Liver (tissue), 9 donors: ENCODE results near the gene MAN2B1. TPM values are rescaled to one million over a fixed set of nuclear protein-coding genes. Genes with fewer than 3 reads are reported as not detected.

Experiments
- DNase-seq: peaks from one replicate; pipeline ENCODE4 v3.0.0-alpha.2; 2017; ENCODE audit warnings: low spot score
- H3K27ac ChIP-seq, 2 donors: one replicate each; pipeline ENCODE4 v1.7.0; 2013; ENCODE audit warnings: inconsistent platforms in 2 of 2, low read length in 2 of 2, control low read depth in 1 of 2, low read depth in 1 of 2, mild to moderate bottlenecking in 1 of 2
- H3K27me3 ChIP-seq, 4 donors: one replicate each; pipeline versions ENCODE4 v1.6.1 to v1.7.0; 2013; ENCODE audit warnings: low read length in 3 of 4, inconsistent platforms in 1 of 4, mild to moderate bottlenecking in 1 of 4, moderate library complexity in 1 of 4; ENCODE audit not compliant: control insufficient read depth in 4 of 4, insufficient read depth in 4 of 4
- H3K36me3 ChIP-seq, 4 donors: one replicate each; pipeline versions ENCODE4 v1.6.1 to v1.7.0; 2013; ENCODE audit warnings: low read length in 3 of 4, mild to moderate bottlenecking in 3 of 4, low read depth in 1 of 4, moderate library complexity in 1 of 4; ENCODE audit not compliant: control insufficient read depth in 4 of 4, insufficient read depth in 3 of 4
- H3K4me1 ChIP-seq, 4 donors: one replicate each; pipeline versions ENCODE4 v1.6.1 to v1.7.0; 2013; ENCODE audit warnings: low read length in 3 of 4, mild to moderate bottlenecking in 3 of 4, moderate library complexity in 1 of 4; ENCODE audit not compliant: control insufficient read depth in 4 of 4, insufficient read depth in 4 of 4
- H3K4me3 ChIP-seq, 3 donors: one replicate each; pipeline versions ENCODE4 v1.6.1 to v1.7.0; 2013; ENCODE audit warnings: low read length in 3 of 3, control low read depth in 1 of 3, low read depth in 1 of 3, mild to moderate bottlenecking in 1 of 3
- H3K9ac ChIP-seq, 2 donors: one replicate each; pipeline ENCODE4 v1.7.0; 2013; ENCODE audit warnings: low read length in 2 of 2, mild to moderate bottlenecking in 2 of 2, moderate library complexity in 2 of 2, control low read depth in 1 of 2, low read depth in 1 of 2
- H3K9me3 ChIP-seq, 4 donors: one replicate each; pipeline versions ENCODE4 v1.6.1 to v1.7.0; 2013; ENCODE audit warnings: low read length in 3 of 4; ENCODE audit not compliant: control insufficient read depth in 4 of 4
- FOXA1 ChIP-seq: IDR thresholded peaks from 2 replicates; pipeline ENCODE4 v1.6.1; 2016; ENCODE audit warnings: antibody characterized with exemption
- FOXA2 ChIP-seq: IDR thresholded peaks from 2 replicates; pipeline ENCODE4 v1.6.1; 2016; ENCODE audit warnings: antibody characterized with exemption
- GABPA ChIP-seq, 2 donors: IDR thresholded peaks in 1 of 2; conservative IDR thresholded peaks in 1 of 2; 2 replicates each; pipeline ENCODE4 v1.6.1; 2016; ENCODE audit warnings: antibody characterized with exemption in 2 of 2, mild to moderate bottlenecking in 1 of 2, moderate library complexity in 1 of 2
- HNF4G ChIP-seq: IDR thresholded peaks from 2 replicates; pipeline ENCODE4 v1.6.1; 2016; ENCODE audit warnings: antibody characterized with exemption
- JUND ChIP-seq, 2 donors: IDR thresholded peaks; 2 replicates each; pipeline ENCODE4 v1.6.1; 2016; ENCODE audit warnings: antibody characterized with exemption in 2 of 2
- NR2F2 ChIP-seq: IDR thresholded peaks from 2 replicates; pipeline ENCODE4 v1.6.1; 2016; ENCODE audit warnings: antibody characterized with exemption
- RAD21 ChIP-seq, 2 donors: IDR thresholded peaks; 2 replicates each; pipeline ENCODE4 v1.6.1; 2016; ENCODE audit warnings: antibody characterized with exemption in 2 of 2, mild to moderate bottlenecking in 2 of 2
- RXRA ChIP-seq, 2 donors: IDR thresholded peaks; 2 replicates each; pipeline ENCODE4 v1.6.1; 2017 to 2018; ENCODE audit warnings: antibody characterized with exemption in 2 of 2, mild to moderate bottlenecking in 1 of 2
- SP1 ChIP-seq: IDR thresholded peaks from 2 replicates; pipeline ENCODE4 v1.6.1; 2018; ENCODE audit warnings: antibody characterized with exemption, mild to moderate bottlenecking
- TAF1 ChIP-seq: conservative IDR thresholded peaks from 2 replicates; pipeline ENCODE4 v1.6.1; 2016; ENCODE audit warnings: antibody characterized with exemption, mild to moderate bottlenecking
- YY1 ChIP-seq: IDR thresholded peaks from 2 replicates; pipeline ENCODE4 v1.6.1; 2016; ENCODE audit warnings: antibody characterized with exemption, mild to moderate bottlenecking
- WGBS: extraction: QIAGEN DNeasy Blood & Tissue Kit; methylation state at CpG from one replicate; pipeline ENCODE4 v1.1.7; 2013; 5-methylcytosine and 5-hydroxymethylcytosine counted together
- polyA plus RNA-seq, 2 donors: library from polyadenylated mRNA; stranded (reverse) in 1 of 2; unstranded in 1 of 2; fragments of 200-250 nt in 1 of 2; fragments of >200 nt in 1 of 2; fragmentation: Nextera tagmentation in 1 of 2; extraction: Ambion mirVana in 1 of 2; gene quantifications; one replicate each; pipeline versions ENCODE4 v1.2.1 to v1.2.3, GENCODE V29; 2013 to 2015
- total RNA-seq, 2 donors: library from RNA; depleted of rRNA; stranded (reverse); fragments of >200 nt; gene quantifications; one replicate each; pipeline ENCODE4 v1.2.3, GENCODE V29; 2014
- TF ChIP-seq, protein P1 (sequence below): IDR thresholded peaks from 2 replicates; pipeline ENCODE4 v1.6.1; 2016; ENCODE audit warnings: antibody characterized with exemption, mild to moderate bottlenecking
- TF ChIP-seq, protein P2 (sequence below): IDR thresholded peaks from 2 replicates; pipeline ENCODE4 v1.6.1; 2016; ENCODE audit warnings: antibody characterized with exemption
- TF ChIP-seq, protein P3 (sequence below): fragments of 150-350 bp; IDR thresholded peaks from 2 replicates; pipeline ENCODE4 v1.5.1; 2017; ENCODE audit warnings: improper control_type of control experiment, low read depth, low read length; ENCODE audit not compliant: missing input control
- TF ChIP-seq, protein P4 (sequence below): IDR thresholded peaks from 2 replicates; pipeline ENCODE4 v1.6.1; 2016; ENCODE audit warnings: antibody characterized with exemption
- donor health status: healthy.
- donor health status: healthy.
- donor health status: healthy.
- donor health status: healthy.
- donor health status: healthy.

The MAN2B1 gene
- total and polyA plus RNA-seq, 4 donors, result 23.5 to 42.9 (median 35.1) TPM

DNA sequence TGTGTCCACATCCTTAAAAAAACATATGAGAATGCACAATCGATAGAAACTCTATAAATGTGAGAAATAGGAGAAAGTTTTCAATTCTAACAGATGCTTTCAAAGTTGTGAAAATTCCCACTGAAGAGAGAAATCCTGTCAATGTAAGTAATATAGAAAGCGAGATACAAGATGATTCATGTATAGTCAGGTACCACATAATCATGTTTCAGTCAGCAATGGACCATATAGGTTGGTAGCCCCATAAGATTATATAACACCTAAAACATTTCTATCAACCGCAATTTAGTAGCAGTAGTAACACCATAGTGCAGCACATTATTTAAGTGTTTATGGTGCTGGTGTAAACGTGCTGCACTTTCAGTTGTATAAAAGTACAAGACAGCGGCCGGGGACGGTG is 37.3 kb downstream of the MAN2B1 start (continued):
- TF ChIP-seq, protein P1, sequence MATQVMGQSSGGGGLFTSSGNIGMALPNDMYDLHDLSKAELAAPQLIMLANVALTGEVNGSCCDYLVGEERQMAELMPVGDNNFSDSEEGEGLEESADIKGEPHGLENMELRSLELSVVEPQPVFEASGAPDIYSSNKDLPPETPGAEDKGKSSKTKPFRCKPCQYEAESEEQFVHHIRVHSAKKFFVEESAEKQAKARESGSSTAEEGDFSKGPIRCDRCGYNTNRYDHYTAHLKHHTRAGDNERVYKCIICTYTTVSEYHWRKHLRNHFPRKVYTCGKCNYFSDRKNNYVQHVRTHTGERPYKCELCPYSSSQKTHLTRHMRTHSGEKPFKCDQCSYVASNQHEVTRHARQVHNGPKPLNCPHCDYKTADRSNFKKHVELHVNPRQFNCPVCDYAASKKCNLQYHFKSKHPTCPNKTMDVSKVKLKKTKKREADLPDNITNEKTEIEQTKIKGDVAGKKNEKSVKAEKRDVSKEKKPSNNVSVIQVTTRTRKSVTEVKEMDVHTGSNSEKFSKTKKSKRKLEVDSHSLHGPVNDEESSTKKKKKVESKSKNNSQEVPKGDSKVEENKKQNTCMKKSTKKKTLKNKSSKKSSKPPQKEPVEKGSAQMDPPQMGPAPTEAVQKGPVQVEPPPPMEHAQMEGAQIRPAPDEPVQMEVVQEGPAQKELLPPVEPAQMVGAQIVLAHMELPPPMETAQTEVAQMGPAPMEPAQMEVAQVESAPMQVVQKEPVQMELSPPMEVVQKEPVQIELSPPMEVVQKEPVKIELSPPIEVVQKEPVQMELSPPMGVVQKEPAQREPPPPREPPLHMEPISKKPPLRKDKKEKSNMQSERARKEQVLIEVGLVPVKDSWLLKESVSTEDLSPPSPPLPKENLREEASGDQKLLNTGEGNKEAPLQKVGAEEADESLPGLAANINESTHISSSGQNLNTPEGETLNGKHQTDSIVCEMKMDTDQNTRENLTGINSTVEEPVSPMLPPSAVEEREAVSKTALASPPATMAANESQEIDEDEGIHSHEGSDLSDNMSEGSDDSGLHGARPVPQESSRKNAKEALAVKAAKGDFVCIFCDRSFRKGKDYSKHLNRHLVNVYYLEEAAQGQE, result no peak
- no peak for TF ChIP-seq NR2F2
- no peak for TF ChIP-seq RAD21 (IDR thresholded peaks at IDR 0.05)

DNA sequence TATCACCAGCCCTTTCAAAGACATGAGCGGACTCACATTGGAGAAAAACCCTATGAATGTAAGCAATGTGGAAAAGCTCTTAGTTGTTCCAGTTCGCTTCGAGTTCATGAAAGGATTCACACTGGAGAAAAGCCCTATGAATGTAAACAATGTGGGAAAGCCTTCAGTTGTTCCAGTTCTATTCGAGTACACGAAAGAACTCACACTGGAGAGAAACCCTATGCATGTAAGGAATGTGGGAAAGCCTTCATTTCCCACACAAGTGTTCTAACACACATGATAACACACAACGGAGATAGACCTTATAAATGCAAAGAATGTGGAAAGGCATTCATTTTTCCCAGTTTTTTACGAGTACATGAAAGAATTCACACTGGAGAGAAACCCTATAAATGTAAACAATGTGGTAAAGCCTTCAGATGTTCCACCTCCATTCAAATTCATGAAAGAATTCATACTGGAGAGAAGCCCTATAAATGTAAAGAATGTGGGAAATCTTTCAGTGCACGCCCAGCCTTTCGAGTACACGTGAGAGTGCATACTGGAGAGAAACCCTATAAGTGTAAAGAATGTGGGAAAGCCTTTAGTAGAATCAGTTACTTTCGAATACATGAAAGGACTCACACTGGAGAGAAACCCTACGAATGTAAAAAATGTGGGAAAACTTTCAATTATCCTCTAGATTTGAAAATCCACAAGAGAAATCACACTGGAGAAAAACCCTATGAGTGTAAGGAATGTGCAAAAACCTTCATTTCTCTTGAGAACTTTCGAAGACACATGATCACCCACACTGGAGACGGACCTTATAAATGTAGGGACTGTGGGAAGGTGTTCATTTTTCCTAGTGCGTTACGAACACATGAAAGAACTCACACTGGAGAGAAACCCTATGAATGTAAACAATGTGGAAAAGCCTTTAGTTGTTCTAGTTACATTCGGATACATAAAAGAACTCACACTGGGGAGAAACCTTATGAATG is 38.2 kb downstream of the MAN2B1 start:
- Histone ChIP-seq H3K9ac (no peak overlapping the region), H3K27ac (no peak overlapping the region), H3K36me3 (peaks cover 32 to 68% (median 55%) of the 10 kb centered on the region in 4 donors), H3K4me3 (peak overlapping the region in 2 of 3 donors; percentile 31 to 42), H3K9me3 (peaks cover 27 to 35% (median 28%) of the 10 kb centered on the region in 4 donors), H3K4me1 (no peaks in the 10 kb centered on the region), H3K27me3 (no peaks in the 10 kb centered on the region)
- WGBS, result 98% methylated on average over 17 of the region's 17 CpGs
- DNase-seq, result no peak
- TF ChIP-seq GABPA (IDR thresholded peaks at IDR 0.05 in 1 of 2, conservative IDR thresholded peaks at IDR 0.05 in 1 of 2) (no peak), YY1 (no peak), NR2F2 (no peak), JUND (IDR thresholded peaks at IDR 0.05) (no peak), FOXA2 (no peak)
- TF ChIP-seq, protein P2, sequence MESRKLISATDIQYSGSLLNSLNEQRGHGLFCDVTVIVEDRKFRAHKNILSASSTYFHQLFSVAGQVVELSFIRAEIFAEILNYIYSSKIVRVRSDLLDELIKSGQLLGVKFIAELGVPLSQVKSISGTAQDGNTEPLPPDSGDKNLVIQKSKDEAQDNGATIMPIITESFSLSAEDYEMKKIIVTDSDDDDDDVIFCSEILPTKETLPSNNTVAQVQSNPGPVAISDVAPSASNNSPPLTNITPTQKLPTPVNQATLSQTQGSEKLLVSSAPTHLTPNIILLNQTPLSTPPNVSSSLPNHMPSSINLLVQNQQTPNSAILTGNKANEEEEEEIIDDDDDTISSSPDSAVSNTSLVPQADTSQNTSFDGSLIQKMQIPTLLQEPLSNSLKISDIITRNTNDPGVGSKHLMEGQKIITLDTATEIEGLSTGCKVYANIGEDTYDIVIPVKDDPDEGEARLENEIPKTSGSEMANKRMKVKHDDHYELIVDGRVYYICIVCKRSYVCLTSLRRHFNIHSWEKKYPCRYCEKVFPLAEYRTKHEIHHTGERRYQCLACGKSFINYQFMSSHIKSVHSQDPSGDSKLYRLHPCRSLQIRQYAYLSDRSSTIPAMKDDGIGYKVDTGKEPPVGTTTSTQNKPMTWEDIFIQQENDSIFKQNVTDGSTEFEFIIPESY, result no peak

DNA sequence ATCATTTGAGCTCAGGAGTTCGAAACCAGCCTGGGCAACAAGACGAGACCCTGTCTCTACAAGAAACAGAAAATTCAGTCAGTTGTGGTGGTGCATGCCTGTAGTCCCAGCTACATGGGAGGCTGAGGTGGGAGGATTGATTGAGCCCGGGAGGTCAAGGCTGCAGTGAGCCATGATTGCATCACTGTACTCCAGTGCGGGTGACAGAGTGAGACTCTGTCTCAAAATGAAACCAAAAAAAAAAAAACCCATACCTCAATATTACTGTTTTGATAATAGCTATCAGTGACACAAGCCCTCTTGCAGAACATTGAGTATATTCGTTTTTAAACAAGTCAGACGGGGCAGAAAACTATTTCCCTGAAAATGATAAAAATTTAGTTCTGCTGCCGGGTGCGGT is 39.6 kb downstream of the MAN2B1 start:
- DNase-seq, result no peak
- Histone ChIP-seq H3K9ac (no peak overlapping the region), H3K4me1 (no peaks in the 10 kb centered on the region), H3K27me3 (no peaks in the 10 kb centered on the region), H3K27ac (no peak overlapping the region), H3K4me3 (peak overlapping the region in 1 of 3 donors; percentile 23), H3K9me3 (peaks cover 27 to 35% (median 28%) of the 10 kb centered on the region in 4 donors), H3K36me3 (peaks cover 32 to 66% (median 57%) of the 10 kb centered on the region in 4 donors)
- 88% methylated on average over 8 of the region's 8 CpGs for WGBS
- no peak for TF ChIP-seq RAD21 (IDR thresholded peaks at IDR 0.05)
- no peak for TF ChIP-seq SP1
- TF ChIP-seq, protein P2, result no peak
- TF ChIP-seq, protein P1, result no peak
- no peak for TF ChIP-seq YY1
- no peak for TF ChIP-seq HNF4G
- no peak for TF ChIP-seq RXRA (IDR thresholded peaks at IDR 0.05)
- TF ChIP-seq FOXA2, result no peak
- no peak for TF ChIP-seq FOXA1
- TF ChIP-seq, protein P3, sequence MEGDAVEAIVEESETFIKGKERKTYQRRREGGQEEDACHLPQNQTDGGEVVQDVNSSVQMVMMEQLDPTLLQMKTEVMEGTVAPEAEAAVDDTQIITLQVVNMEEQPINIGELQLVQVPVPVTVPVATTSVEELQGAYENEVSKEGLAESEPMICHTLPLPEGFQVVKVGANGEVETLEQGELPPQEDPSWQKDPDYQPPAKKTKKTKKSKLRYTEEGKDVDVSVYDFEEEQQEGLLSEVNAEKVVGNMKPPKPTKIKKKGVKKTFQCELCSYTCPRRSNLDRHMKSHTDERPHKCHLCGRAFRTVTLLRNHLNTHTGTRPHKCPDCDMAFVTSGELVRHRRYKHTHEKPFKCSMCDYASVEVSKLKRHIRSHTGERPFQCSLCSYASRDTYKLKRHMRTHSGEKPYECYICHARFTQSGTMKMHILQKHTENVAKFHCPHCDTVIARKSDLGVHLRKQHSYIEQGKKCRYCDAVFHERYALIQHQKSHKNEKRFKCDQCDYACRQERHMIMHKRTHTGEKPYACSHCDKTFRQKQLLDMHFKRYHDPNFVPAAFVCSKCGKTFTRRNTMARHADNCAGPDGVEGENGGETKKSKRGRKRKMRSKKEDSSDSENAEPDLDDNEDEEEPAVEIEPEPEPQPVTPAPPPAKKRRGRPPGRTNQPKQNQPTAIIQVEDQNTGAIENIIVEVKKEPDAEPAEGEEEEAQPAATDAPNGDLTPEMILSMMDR, result no peak
- TF ChIP-seq TAF1, result no peak
- TF ChIP-seq, protein P4, sequence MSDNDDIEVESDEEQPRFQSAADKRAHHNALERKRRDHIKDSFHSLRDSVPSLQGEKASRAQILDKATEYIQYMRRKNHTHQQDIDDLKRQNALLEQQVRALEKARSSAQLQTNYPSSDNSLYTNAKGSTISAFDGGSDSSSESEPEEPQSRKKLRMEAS, result no peak
- TF ChIP-seq JUND (IDR thresholded peaks at IDR 0.05), result no peak
